ENCODE data around the gene ZNF622.

GRCh38 chr5:16510098-16510497 lies 44.5 kb upstream of the ZNF622 start:
- TF ChIP-seq ZNF292 (tag by site-specific recombination; IDR thresholded peaks at IDR 0.05; ENCODE audit: borderline replicate concordance, low read depth) (no peak), CTCF (tag by site-specific recombination; IDR thresholded peaks at IDR 0.05) (no peak), GLI4 (tag by site-specific recombination; IDR thresholded peaks at IDR 0.05) (no peak), ZBTB21 (tag by site-specific recombination; IDR thresholded peaks at IDR 0.05) (no peak)

All from HEK293 (cell line).